GM23338 (cell line): ENCODE data around the gene ZBTB7C. TPM values are rescaled to one million over a fixed set of nuclear protein-coding genes. Genes with fewer than 3 reads are reported as not detected.
A peak's percentile ranks its signal among the peaks of the same experiment; 100 is the strongest.

Experiments used
- ATAC-seq: fragments of 200-7000 bp; cut with Tn5 transposase; 3 replicates; pipeline ENCODE4 v1.9.1; 2020
- DNase-seq: peaks from one replicate; pipeline ENCODE4 v3.0.0-alpha.2; 2015; ENCODE audit warnings: low spot score
- H2AFZ ChIP-seq: fragments of 200-600 bp; sonication (generic); 2 replicates; pipeline ENCODE4 v1.8.0; 2016; ENCODE audit warnings: antibody characterized with exemption, mild to moderate bottlenecking, moderate library complexity
- H3F3A ChIP-seq: fragments of 200-600 bp; sonication (generic); replicated peaks from 2 replicates; pipeline ENCODE4 v1.8.0; 2017; ENCODE audit warnings: antibody characterized with exemption, mixed run types, low read depth
- H3K27ac ChIP-seq: fragments of 200-600 bp; sonication (generic); 2 replicates; pipeline ENCODE4 v1.6.1; 2016; ENCODE audit warnings: low read depth
- H3K27me3 ChIP-seq: fragments of 200-600 bp; sonication (generic); 2 replicates; pipeline ENCODE4 v1.8.0; 2016; ENCODE audit warnings: mild to moderate bottlenecking, mixed run types, moderate library complexity; ENCODE audit not compliant: insufficient read depth
- H3K36me3 ChIP-seq: fragments of 200-600 bp; sonication (generic); 2 replicates; pipeline ENCODE4 v1.8.0; 2016; ENCODE audit warnings: mild to moderate bottlenecking; ENCODE audit not compliant: insufficient read depth
- H3K4me1 ChIP-seq: fragments of 200-600 bp; sonication (generic); 2 replicates; pipeline ENCODE4 v1.8.0; 2016; ENCODE audit warnings: mild to moderate bottlenecking, moderate library complexity; ENCODE audit not compliant: insufficient read depth
- H3K4me2 ChIP-seq: fragments of 200-600 bp; sonication (generic); 2 replicates; pipeline ENCODE4 v1.7.1; 2017; ENCODE audit warnings: mixed run types
- H3K4me3 ChIP-seq: fragments of 200-600 bp; sonication (generic); 2 replicates; pipeline ENCODE4 v1.6.1; 2016; ENCODE audit warnings: mixed run types
- H3K79me2 ChIP-seq: fragments of 200-600 bp; sonication (generic); replicated peaks from 2 replicates; pipeline ENCODE4 v1.8.0; 2017; ENCODE audit warnings: mild to moderate bottlenecking; ENCODE audit not compliant: insufficient read depth
- H3K9me2 ChIP-seq: fragments of 200-600 bp; sonication (generic); 2 replicates; pipeline ENCODE4 v1.8.0; 2017; ENCODE audit not compliant: insufficient read depth
- H4K20me1 ChIP-seq: fragments of 200-600 bp; sonication (generic); replicated peaks from 2 replicates; pipeline ENCODE4 v1.8.0; 2017; ENCODE audit warnings: mild to moderate bottlenecking; ENCODE audit not compliant: insufficient read depth
- H3K27ac Mint-ChIP-seq: 2 replicates; pipeline ENCODE4 v1.8.0; 2020; ENCODE audit warnings: inconsistent platforms, mild to moderate bottlenecking, moderate library complexity, mixed read lengths
- H3K27me3 Mint-ChIP-seq: 3 replicates; pipeline ENCODE4 v1.8.0; 2022; ENCODE audit warnings: low read depth, mild to moderate bottlenecking, moderate library complexity, mixed read lengths, inconsistent platforms; ENCODE audit not compliant: insufficient read depth, poor library complexity
- H3K36me3 Mint-ChIP-seq: 3 replicates; pipeline ENCODE4 v1.8.0; 2021; ENCODE audit warnings: low read depth, mild to moderate bottlenecking, inconsistent platforms, moderate library complexity, mixed read lengths
- H3K4me1 Mint-ChIP-seq: 3 replicates; pipeline ENCODE4 v1.8.0; 2020; ENCODE audit warnings: mild to moderate bottlenecking, inconsistent platforms, mixed read lengths
- H3K4me3 Mint-ChIP-seq: 3 replicates; pipeline ENCODE4 v1.8.0; 2021; ENCODE audit warnings: moderate library complexity, mild to moderate bottlenecking, inconsistent platforms, mixed read lengths
- H3K9me3 Mint-ChIP-seq: 3 replicates; pipeline ENCODE4 v1.8.0; 2020; ENCODE audit warnings: moderate library complexity, mild to moderate bottlenecking, inconsistent platforms, mixed read lengths
- CREB1 ChIP-seq: fragments of 250-450 bp; sonication (Bioruptor Pico); IDR thresholded peaks from 2 replicates; pipeline ENCODE4 v1.5.0; 2020; ENCODE audit warnings: low read depth, mild to moderate bottlenecking, moderate library complexity
- CTCF ChIP-seq, 2 experiments: fragments of 200-600 bp in 1 of 2; sonication (generic) in 1 of 2; conservative IDR thresholded peaks; 2 replicates each; pipeline versions ENCODE4 v1.5.1 to v1.6.1; 2016 to 2017; ENCODE audit warnings: antibody characterized with exemption in 2 of 2, low read depth in 2 of 2, mild to moderate bottlenecking in 2 of 2, moderate library complexity in 1 of 2
- ETS1 ChIP-seq: IDR thresholded peaks from 2 replicates; pipeline ENCODE4 v1.6.1; 2016; ENCODE audit warnings: antibody characterized with exemption
- EZH2 ChIP-seq: fragments of 200-600 bp; sonication (generic); IDR thresholded peaks from one replicate; pipeline ENCODE4 v1.8.0; 2017; ENCODE audit warnings: antibody characterized with exemption, mild to moderate bottlenecking, low read depth; ENCODE audit not compliant: unreplicated experiment
- EZH2phosphoT487 ChIP-seq: fragments of 200-600 bp; sonication (generic); IDR thresholded peaks from one replicate; pipeline ENCODE4 v1.8.1; 2018; ENCODE audit warnings: antibody characterized with exemption; ENCODE audit not compliant: unreplicated experiment
- JUNB ChIP-seq: IDR thresholded peaks from one replicate; pipeline ENCODE4 v1.6.1; 2016; ENCODE audit warnings: antibody characterized with exemption; ENCODE audit not compliant: unreplicated experiment
- NANOG ChIP-seq: IDR thresholded peaks from 2 replicates; pipeline ENCODE4 v1.6.1; 2016; ENCODE audit warnings: antibody characterized with exemption, borderline replicate concordance
- POLR2AphosphoS5 ChIP-seq: IDR thresholded peaks from 2 replicates; pipeline ENCODE4 v1.6.1; 2016; ENCODE audit warnings: antibody characterized with exemption, low read depth
- STAT1 ChIP-seq: IDR thresholded peaks from one replicate; pipeline ENCODE4 v1.6.1; 2016; ENCODE audit warnings: antibody characterized with exemption; ENCODE audit not compliant: unreplicated experiment
- ZNF114 ChIP-seq: fragments of 250-450 bp; sonication (Bioruptor Pico); IDR thresholded peaks from 2 replicates; pipeline ENCODE4 v1.5.0; 2020; ENCODE audit warnings: mild to moderate bottlenecking, moderate library complexity
- polyA plus RNA-seq: library from polyadenylated mRNA; unstranded; fragments of >200 nt; fragmentation: Nextera tagmentation; extraction: Ambion mirVana; gene quantifications from 2 replicates; pipeline ENCODE4 v1.2.1, GENCODE V29; 2016
- total RNA-seq: library from RNA; depleted of rRNA; stranded (reverse); fragments of >200 nt; shearing (Covaris generic); gene quantifications from 2 replicates; pipeline ENCODE4 v1.2.3, GENCODE V29; 2014

The ZBTB7C gene
- total and polyA plus RNA-seq, 2 experiments from 2014 or later: 0.03 to 0.14 TPM

GRCh38 chr18:48321121-48321520 lies 88.1 kb downstream of the ZBTB7C start:
- Mint-ChIP-seq H3K9me3 (no peaks in the 10 kb centered on the region), H3K27ac (no peak overlapping the region), H3K36me3 (no peaks in the 10 kb centered on the region), H3K27me3 (peaks cover 6% of the 10 kb centered on the region), H3K4me1 (peaks cover 25% of the 10 kb centered on the region), H3K4me3 (no peak overlapping the region)
- Histone ChIP-seq H3K27ac (no peak overlapping the region), H3K4me3 (no peak overlapping the region), H3K36me3 (no peaks in the 10 kb centered on the region), H3K27me3 (no peaks in the 10 kb centered on the region), H3K9me2 (no peaks in the 10 kb centered on the region), H3F3A (no peaks in the 10 kb centered on the region), H3K79me2 (no peaks in the 10 kb centered on the region), H3K4me2 (no peak overlapping the region), H2AFZ (no peak overlapping the region), H4K20me1 (no peaks in the 10 kb centered on the region), H3K4me1 (peaks cover 8% of the 10 kb centered on the region; the same call in 1 of the 2 replicates)
- TF ChIP-seq EZH2phosphoT487 (no peak), NANOG (no peak), EZH2 (no peak), JUNB (no peak), ZNF114 (CRISPR knock-in tag) (no peak)
- no peak for DNase-seq
- no peak for ATAC-seq

- H3K4me3 Mint-ChIP-seq: no peak overlapping the region
- H3K36me3 ChIP-seq: no peaks in the 10 kb centered on the region
- H3K27ac Mint-ChIP-seq: 0 out of 2 replicates have a peak overlapping the region, but pooled peaks have one; percentile 9
- no peaks in the 10 kb centered on the region for H3K9me3 Mint-ChIP-seq
- no peaks in the 10 kb centered on the region for H3K79me2 ChIP-seq
- H3K9me2 ChIP-seq: no peaks in the 10 kb centered on the region
- no peaks in the 10 kb centered on the region for H3K27me3 ChIP-seq
- peaks cover 10% of the 10 kb centered on the region for H3K27me3 Mint-ChIP-seq
- no peaks in the 10 kb centered on the region for H3F3A ChIP-seq
- H3K4me1 ChIP-seq: peaks cover 8% of the 10 kb centered on the region; the same call in 1 of the 2 replicates
- no peak overlapping the region for H3K4me2 ChIP-seq
- H2AFZ ChIP-seq: no peak overlapping the region
- DNase-seq: no peak
- no peak overlapping the region for H3K4me3 ChIP-seq
- no peak overlapping the region for H3K27ac ChIP-seq
- no peaks in the 10 kb centered on the region for H4K20me1 ChIP-seq
- no peak for TF ChIP-seq EZH2
- TF ChIP-seq EZH2phosphoT487: no peak
- no peak for TF ChIP-seq CREB1
- no peak for TF ChIP-seq ETS1
- TF ChIP-seq NANOG: no peak
- no peak for TF ChIP-seq ZNF114 (CRISPR knock-in tag)
- TF ChIP-seq STAT1: no peak
- no peak for TF ChIP-seq JUNB
- peaks cover 30% of the 10 kb centered on the region for H3K4me1 Mint-ChIP-seq
- no peaks in the 10 kb centered on the region for H3K36me3 Mint-ChIP-seq
- ATAC-seq: no peak
Measured at GRCh38 chr18:48320639-48320945, 88.6 kb downstream of the ZBTB7C start.

GRCh38 chr18:48319801-48320638 lies 89.2 kb downstream of the ZBTB7C start:
- H3K36me3 Mint-ChIP-seq: no peaks in the 10 kb centered on the region
- Histone ChIP-seq H3K27ac (no peak overlapping the region), H3K79me2 (no peaks in the 10 kb centered on the region), H3F3A (no peaks in the 10 kb centered on the region), H2AFZ (no peak overlapping the region), H3K27me3 (no peaks in the 10 kb centered on the region), H3K9me2 (no peaks in the 10 kb centered on the region), H3K4me1 (peaks cover 9% of the 10 kb centered on the region; the same call in 1 of the 2 replicates), H4K20me1 (no peaks in the 10 kb centered on the region), H3K4me3 (no peak overlapping the region), H3K36me3 (no peaks in the 10 kb centered on the region), H3K4me2 (no peak overlapping the region)
- H3K4me1 Mint-ChIP-seq: peaks cover 31% of the 10 kb centered on the region
- H3K27me3 Mint-ChIP-seq: peaks cover 12% of the 10 kb centered on the region
- DNase-seq (no peak), ATAC-seq (no peak)
- H3K4me3 Mint-ChIP-seq: no peak overlapping the region
- H3K9me3 Mint-ChIP-seq: no peaks in the 10 kb centered on the region
- peak overlapping the region; percentile 0; the same call in 1 of the 2 replicates for H3K27ac Mint-ChIP-seq
- TF ChIP-seq CTCF (conservative IDR thresholded peaks at IDR 0.05; ENCODE audit: low read depth in 2 of 2) (no peak), ETS1 (no peak), NANOG (no peak), EZH2phosphoT487 (no peak), STAT1 (no peak), POLR2AphosphoS5 (no peak), JUNB (no peak), CREB1 (no peak)
